ENCODE data around the gene P2RX7. TPM values are rescaled to one million over a fixed set of nuclear protein-coding genes. Genes with fewer than 3 reads are reported as not detected.
"Not testable (repeated sequence)": the region's sequence is repeated elsewhere in the genome, so short reads cannot be mapped to it uniquely, and the experiment has no call there.

The P2RX7 gene
- total and polyA plus RNA-seq, 9 of the 15 experiments (the other 6 are each of a cell fraction or from before 2014, with no cell fraction given), result 0.04 to 0.65 (median 0.30) TPM

- TF ChIP-seq SRSF1 (IDR thresholded peaks at IDR 0.05; ENCODE audit: low read depth, low read length) (no peak), BRD9 (IDR thresholded peaks at IDR 0.05; ENCODE audit: low read depth, partially characterized antibody) (peak; percentile 28), U2AF1 (optimal IDR thresholded peaks at IDR 0.05; ENCODE audit: low read depth, low read length) (no peak), RBM25 (IDR thresholded peaks at IDR 0.05; ENCODE audit: low read depth, low read length, severe bottlenecking) (peak; percentile 98), TSC22D4 (tag; IDR thresholded peaks at IDR 0.05) (0 out of 2 replicates have a peak, but pooled peaks have one; percentile 22), BCOR (IDR thresholded peaks at IDR 0.05) (peak; percentile 97), ZFP36 (IDR thresholded peaks at IDR 0.05; ENCODE audit: low read depth, low read length, partially characterized antibody) (peak; percentile 84), RCOR1 (IDR thresholded peaks at IDR 0.05; ENCODE audit: borderline replicate concordance in 1 of 2, low read depth in 2 of 2, low read length in 2 of 2) (peak in 1 of 2 experiments; percentile 71; a peak in 2 of 4 replicates), CAMTA2 (CRISPR knock-in tag; conservative IDR thresholded peaks at IDR 0.05) (no peak), ZNF175 (CRISPR knock-in tag; IDR thresholded peaks at IDR 0.05; ENCODE audit: low read depth) (no peak)
These were observed 30.3 kb downstream of the P2RX7 start (continued) for GRCh38 chr12:121162985-121163384.

- H3K27ac ChIP-seq (ENCODE audit: extremely low read depth, low read depth, low read length); H3K9me3 ChIP-seq (replicated peaks; ENCODE audit: control insufficient read depth, insufficient read depth, low read depth, low read length); in situ Hi-C loops (cut with MboI); H3K36me3 ChIP-seq (ENCODE audit: control insufficient read depth, insufficient read depth, low read length); H3K4me2 ChIP-seq (ENCODE audit: insufficient read depth, low read length); H3K79me2 ChIP-seq (ENCODE audit: control insufficient read depth, insufficient read depth, low read length); H3K4me3 ChIP-seq; intact Hi-C loops (cut with micrococcal nuclease); H3K4me1 ChIP-seq (replicated peaks in 1 of 2; ENCODE audit: control insufficient read depth in 2 of 2, insufficient read depth in 2 of 2, low read length in 2 of 2); H4K20me1 ChIP-seq (replicated peaks; ENCODE audit: control insufficient read depth, insufficient read depth, low read length); FAIRE-seq; CTCF ChIA-PET (ENCODE audit: low intra/inter-chr PET ratio); H3K9me1 ChIP-seq (ENCODE audit: control insufficient read depth, insufficient read depth, low read length); BruUV-seq (replicated peaks); POLR2A ChIA-PET; H3K9ac ChIP-seq (ENCODE audit: insufficient read depth in 1 of 2, low read depth in 2 of 2, low read length in 2 of 2); H3K27me3 ChIP-seq (ENCODE audit: control insufficient read depth in 2 of 2, insufficient read depth in 2 of 2, low read length in 2 of 2): not testable (repeated sequence)
- WGBS (ENCODE audit: insufficient coverage, low coverage, missing lambda C conversion rate), result 63% methylated on average over 6 of the region's 6 CpGs
- peak; percentile 75; the same call in 1 of the 2 replicates for TF ChIP-seq CC2D1A (IDR thresholded peaks at IDR 0.05)
- peak; percentile 29; the same call in 1 of the 2 replicates for TF ChIP-seq SPI1 (IDR thresholded peaks at IDR 0.05; ENCODE audit: borderline replicate concordance, low read depth, low read length)
- TF ChIP-seq, protein P1, sequence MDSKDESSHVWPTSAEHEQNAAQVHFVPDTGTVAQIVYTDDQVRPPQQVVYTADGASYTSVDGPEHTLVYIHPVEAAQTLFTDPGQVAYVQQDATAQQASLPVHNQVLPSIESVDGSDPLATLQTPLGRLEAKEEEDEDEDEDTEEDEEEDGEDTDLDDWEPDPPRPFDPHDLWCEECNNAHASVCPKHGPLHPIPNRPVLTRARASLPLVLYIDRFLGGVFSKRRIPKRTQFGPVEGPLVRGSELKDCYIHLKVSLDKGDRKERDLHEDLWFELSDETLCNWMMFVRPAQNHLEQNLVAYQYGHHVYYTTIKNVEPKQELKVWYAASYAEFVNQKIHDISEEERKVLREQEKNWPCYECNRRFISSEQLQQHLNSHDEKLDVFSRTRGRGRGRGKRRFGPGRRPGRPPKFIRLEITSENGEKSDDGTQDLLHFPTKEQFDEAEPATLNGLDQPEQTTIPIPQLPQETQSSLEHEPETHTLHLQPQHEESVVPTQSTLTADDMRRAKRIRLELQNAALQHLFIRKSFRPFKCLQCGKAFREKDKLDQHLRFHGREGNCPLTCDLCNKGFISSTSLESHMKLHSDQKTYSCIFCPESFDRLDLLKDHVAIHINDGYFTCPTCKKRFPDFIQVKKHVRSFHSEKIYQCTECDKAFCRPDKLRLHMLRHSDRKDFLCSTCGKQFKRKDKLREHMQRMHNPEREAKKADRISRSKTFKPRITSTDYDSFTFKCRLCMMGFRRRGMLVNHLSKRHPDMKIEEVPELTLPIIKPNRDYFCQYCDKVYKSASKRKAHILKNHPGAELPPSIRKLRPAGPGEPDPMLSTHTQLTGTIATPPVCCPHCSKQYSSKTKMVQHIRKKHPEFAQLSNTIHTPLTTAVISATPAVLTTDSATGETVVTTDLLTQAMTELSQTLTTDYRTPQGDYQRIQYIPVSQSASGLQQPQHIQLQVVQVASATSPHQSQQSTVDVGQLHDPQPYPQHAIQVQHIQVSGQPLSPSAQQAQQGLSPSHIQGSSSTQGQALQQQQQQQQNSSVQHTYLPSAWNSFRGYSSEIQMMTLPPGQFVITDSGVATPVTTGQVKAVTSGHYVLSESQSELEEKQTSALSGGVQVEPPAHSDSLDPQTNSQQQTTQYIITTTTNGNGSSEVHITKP (IDR thresholded peaks at IDR 0.05; ENCODE audit: partially characterized antibody), result peak; percentile 71
- TF ChIP-seq CHD2 (IDR thresholded peaks at IDR 0.05; ENCODE audit: low read depth, low read length), result peak; percentile 83
- TF ChIP-seq FOSL1 (tag; conservative IDR thresholded peaks at IDR 0.05), result 0 out of 2 replicates have a peak, but pooled peaks have one; percentile 22
- TF ChIP-seq DPF2 (IDR thresholded peaks at IDR 0.05), result 0 out of 2 replicates have a peak, but pooled peaks have one; percentile 23
- peak; percentile 51; the same call in 1 of the 2 replicates for TF ChIP-seq EGR1 (conservative IDR thresholded peaks at IDR 0.05)
- peak; percentile 14 for TF ChIP-seq RBM25 (IDR thresholded peaks at IDR 0.05; ENCODE audit: low read depth, low read length, severe bottlenecking)
- H2AFZ ChIP-seq (ENCODE audit: low read depth, low read length), result peak overlapping the region; percentile 26
- ATAC-seq (peak; percentile 65), DNase-seq (ENCODE audit: extremely low read depth in 1 of 4, low spot score in 3 of 4) (peak in 1 of 4 experiments; percentile 33)
These were observed 32.2 kb downstream of the P2RX7 start for GRCh38 chr12:121164839-121165238.
